Measurements from ENCODE around the gene SPTSSA.
"Not testable (repeated sequence)": the region's sequence is repeated elsewhere in the genome, so short reads cannot be mapped to it uniquely, and the experiment has no call there.

SPTSSA gene

GRCh38 chr14:34437729-34438080, 24.3 kb downstream of the SPTSSA start:
- H3K27ac ChIP-seq, result no peak overlapping the region
- TF ChIP-seq ZFX (IDR thresholded peaks at IDR 0.05) (no peak), CTCF (conservative IDR thresholded peaks at IDR 0.05) (no peak)

- TF ChIP-seq CTCF (conservative IDR thresholded peaks at IDR 0.05) (no peak), ZFX (IDR thresholded peaks at IDR 0.05) (no peak)
- H3K27ac ChIP-seq, result no peak overlapping the region
These were observed 24.9 kb downstream of the SPTSSA start for GRCh38 chr14:34436960-34437728.

- no peak overlapping the region for H3K27ac ChIP-seq
- TF ChIP-seq CTCF (conservative IDR thresholded peaks at IDR 0.05) (no peak), ZFX (IDR thresholded peaks at IDR 0.05) (no peak)
These were observed 25.7 kb downstream of the SPTSSA start for GRCh38 chr14:34436118-34436905.

- H3K27ac ChIP-seq, result no peak overlapping the region
These were observed 28.1 kb downstream of the SPTSSA start for GRCh38 chr14:34433957-34434356.

GRCh38 chr14:34428102-34428466, 34.0 kb downstream of the SPTSSA start:
- H3K27ac ChIP-seq, result not testable (repeated sequence)

More at GRCh38 chr14:34433957-34434356, 28.1 kb downstream of the SPTSSA start:
- TF ChIP-seq CTCF (conservative IDR thresholded peaks at IDR 0.05) (no peak), ZFX (IDR thresholded peaks at IDR 0.05) (no peak)

- TF ChIP-seq CTCF (conservative IDR thresholded peaks at IDR 0.05) (no peak), ZFX (IDR thresholded peaks at IDR 0.05) (no peak)
- no peak overlapping the region; the same call in 1 of the 2 replicates for H3K27ac ChIP-seq
These were observed 35.4 kb downstream of the SPTSSA start for GRCh38 chr14:34426313-34427295.

GRCh38 chr14:34425095-34425851, 36.8 kb downstream of the SPTSSA start:
- no peak for TF ChIP-seq CTCF (conservative IDR thresholded peaks at IDR 0.05)
- TF ChIP-seq ZFX (IDR thresholded peaks at IDR 0.05), result no peak
- H3K27ac ChIP-seq, result peak overlapping the region; percentile 32; the same call in 1 of the 2 replicates

Data from C4-2B (cell line).